Gastroesophageal sphincter (tissue), 3 donors: ENCODE data around the gene USP32.

Experiments used
- POLR2A ChIP-seq, 2 donors: fragments of 450-650 bp; IDR thresholded peaks; one replicate each; pipeline ENCODE4 v1.6.1; 2017; ENCODE audit warnings: antibody characterized with exemption in 2 of 2, mild to moderate bottlenecking in 2 of 2, moderate library complexity in 1 of 2
- TF ChIP-seq, protein P1 (sequence below), 4 experiments: fragments of 200-600 bp in 2 of 4; fragments of 450-650 bp in 2 of 4; sonication (generic) in 1 of 4; IDR thresholded peaks; one replicate each; pipeline ENCODE4 v1.5.1; 2017 to 2019; ENCODE audit warnings: antibody characterized with exemption in 4 of 4, mild to moderate bottlenecking in 2 of 4, moderate library complexity in 2 of 4

DNA sequence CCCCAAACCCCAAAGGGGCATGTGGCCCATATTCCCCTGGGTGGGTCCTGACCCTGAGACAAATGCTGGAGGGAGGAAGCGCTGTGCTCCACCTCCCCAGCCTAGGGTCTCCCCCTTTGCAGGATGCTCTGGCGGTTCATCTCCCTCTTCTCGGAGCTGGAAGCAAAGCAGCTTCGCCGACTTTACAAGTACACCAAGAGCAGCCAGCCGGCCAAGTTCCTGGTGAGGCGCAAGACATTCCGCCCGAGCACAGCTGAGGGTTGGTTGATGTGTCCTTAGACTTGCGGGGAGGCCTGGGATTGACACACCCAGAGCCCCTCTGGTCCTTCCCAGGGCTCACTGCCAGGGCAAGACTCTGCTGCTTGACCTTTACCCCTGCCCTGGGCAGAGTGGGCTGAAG lies 34.7 kb upstream of the USP32 start:
- no peak for TF ChIP-seq POLR2A (IDR thresholded peaks at IDR 0.05)
- TF ChIP-seq, protein P1, sequence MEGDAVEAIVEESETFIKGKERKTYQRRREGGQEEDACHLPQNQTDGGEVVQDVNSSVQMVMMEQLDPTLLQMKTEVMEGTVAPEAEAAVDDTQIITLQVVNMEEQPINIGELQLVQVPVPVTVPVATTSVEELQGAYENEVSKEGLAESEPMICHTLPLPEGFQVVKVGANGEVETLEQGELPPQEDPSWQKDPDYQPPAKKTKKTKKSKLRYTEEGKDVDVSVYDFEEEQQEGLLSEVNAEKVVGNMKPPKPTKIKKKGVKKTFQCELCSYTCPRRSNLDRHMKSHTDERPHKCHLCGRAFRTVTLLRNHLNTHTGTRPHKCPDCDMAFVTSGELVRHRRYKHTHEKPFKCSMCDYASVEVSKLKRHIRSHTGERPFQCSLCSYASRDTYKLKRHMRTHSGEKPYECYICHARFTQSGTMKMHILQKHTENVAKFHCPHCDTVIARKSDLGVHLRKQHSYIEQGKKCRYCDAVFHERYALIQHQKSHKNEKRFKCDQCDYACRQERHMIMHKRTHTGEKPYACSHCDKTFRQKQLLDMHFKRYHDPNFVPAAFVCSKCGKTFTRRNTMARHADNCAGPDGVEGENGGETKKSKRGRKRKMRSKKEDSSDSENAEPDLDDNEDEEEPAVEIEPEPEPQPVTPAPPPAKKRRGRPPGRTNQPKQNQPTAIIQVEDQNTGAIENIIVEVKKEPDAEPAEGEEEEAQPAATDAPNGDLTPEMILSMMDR (IDR thresholded peaks at IDR 0.05), result no peak
